Esophagus (tissue), 2 donors: ENCODE data around the gene LTF. TPM values are rescaled to one million over a fixed set of nuclear protein-coding genes. Genes with fewer than 3 reads are reported as not detected.

Source experiments
- H3K27ac ChIP-seq, 2 donors: one replicate each; pipeline ENCODE4 v1.5.1; 2013; ENCODE audit warnings: low read depth in 2 of 2, mild to moderate bottlenecking in 2 of 2, inconsistent platforms in 1 of 2, low read length in 1 of 2, moderate library complexity in 1 of 2
- H3K27me3 ChIP-seq, 2 donors: one replicate each; pipeline ENCODE4 v1.6.1; 2013; ENCODE audit warnings: low read length in 2 of 2, control low read depth in 1 of 2, mild to moderate bottlenecking in 1 of 2; ENCODE audit not compliant: insufficient read depth in 2 of 2, control insufficient read depth in 1 of 2
- H3K36me3 ChIP-seq, 2 donors: one replicate each; pipeline ENCODE4 v1.6.1; 2013; ENCODE audit warnings: low read length in 1 of 2; ENCODE audit not compliant: control insufficient read depth in 2 of 2, insufficient read depth in 2 of 2
- H3K4me1 ChIP-seq, 2 donors: one replicate each; pipeline ENCODE4 v1.6.1; 2013; ENCODE audit warnings: low read length in 1 of 2; ENCODE audit not compliant: control insufficient read depth in 2 of 2, insufficient read depth in 2 of 2
- H3K4me3 ChIP-seq, 2 donors: one replicate each; pipeline ENCODE4 v1.5.1; 2013; ENCODE audit warnings: low read length in 2 of 2, mild to moderate bottlenecking in 2 of 2, low read depth in 1 of 2, moderate library complexity in 1 of 2
- H3K9me3 ChIP-seq, 2 donors: one replicate each; pipeline ENCODE4 v1.6.1; 2013; ENCODE audit warnings: mild to moderate bottlenecking in 2 of 2, low read depth in 1 of 2, low read length in 1 of 2, moderate library complexity in 1 of 2; ENCODE audit not compliant: control insufficient read depth in 2 of 2, insufficient read depth in 1 of 2
- WGBS, 2 donors: extraction: QIAGEN DNeasy Blood & Tissue Kit; methylation state at CpG; one replicate each; pipeline ENCODE4 v1.1.7; 2013; 5-methylcytosine and 5-hydroxymethylcytosine counted together
- polyA plus RNA-seq, 2 donors: library from polyadenylated mRNA; stranded (reverse); fragments of 200-250 nt; gene quantifications; one replicate each; pipeline ENCODE4 v1.2.3, GENCODE V29; 2013
- donor health status: healthy with polysubstance abuse.
- donor health status: Bipolar disorder and iron deficiency.

The LTF gene
- polyA plus RNA-seq, 2 donors, result 0.98 to 2.3 TPM

DNA sequence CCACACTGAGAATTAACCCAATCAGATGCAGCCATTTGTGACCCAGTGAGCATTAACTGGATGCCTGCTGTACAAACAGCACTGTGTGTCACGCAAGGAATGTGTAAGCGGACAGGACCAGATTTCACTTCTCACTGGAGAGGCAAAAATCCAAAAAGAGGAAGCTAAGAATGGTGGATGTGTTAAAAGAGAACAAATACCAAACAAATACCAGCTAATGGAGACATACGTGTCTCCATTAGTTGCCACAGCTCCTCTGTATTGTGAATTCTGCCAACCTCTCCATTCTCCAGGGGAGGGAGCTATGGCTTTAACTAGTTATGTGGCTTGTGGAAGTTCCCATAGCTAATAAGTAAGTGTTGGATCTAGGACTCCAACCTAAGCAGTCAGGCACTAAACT lies 2.6 kb downstream of the LTF start:
- Histone ChIP-seq H3K9me3 (no peaks in the 10 kb centered on the region), H3K27ac (no peak overlapping the region), H3K4me1 (peaks cover 0 to 6% of the 10 kb centered on the region in 2 donors), H3K36me3 (no peaks in the 10 kb centered on the region), H3K4me3 (no peak overlapping the region), H3K27me3 (peaks cover 0 to 4% of the 10 kb centered on the region in 2 donors)
- WGBS, 2 donors, result 66 to 74% methylated on average over 3 of the region's 3 CpGs

DNA sequence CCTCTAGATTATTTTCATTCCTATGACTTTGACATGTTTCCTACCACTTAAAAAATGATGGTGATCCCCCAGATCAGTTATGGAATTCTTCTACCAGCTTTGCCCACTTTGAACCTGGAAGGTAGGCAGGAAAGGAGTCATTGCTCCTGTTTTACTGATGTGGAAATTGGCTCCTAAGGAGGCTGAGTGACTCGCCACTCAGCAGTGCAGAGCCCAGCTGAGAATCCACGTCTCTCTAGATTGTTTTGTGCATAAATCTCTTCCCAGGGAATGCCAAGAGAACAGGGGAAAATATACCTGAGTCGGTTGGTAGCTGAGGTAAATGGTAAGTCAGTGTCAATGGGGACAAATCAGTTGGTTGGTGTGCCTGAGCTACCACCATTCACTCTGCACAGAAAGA lies 4.7 kb downstream of the LTF start:
- H3K4me3 ChIP-seq, result no peak overlapping the region

GRCh38 chr3:46456118-46456517 lies 8.6 kb downstream of the LTF start:
- Histone ChIP-seq H3K4me3 (no peak overlapping the region), H3K27me3 (no peaks in the 10 kb centered on the region), H3K9me3 (no peaks in the 10 kb centered on the region), H3K36me3 (no peaks in the 10 kb centered on the region), H3K4me1 (no peaks in the 10 kb centered on the region), H3K27ac (no peak overlapping the region)
- WGBS, 2 donors, result 92 to 94% methylated on average over 14 of the region's 14 CpGs

More for the DNA sequence above, 4.7 kb downstream of the LTF start:
- Histone ChIP-seq H3K36me3 (no peaks in the 10 kb centered on the region), H3K4me1 (peaks cover 0 to 5% of the 10 kb centered on the region in 2 donors), H3K27ac (no peak overlapping the region), H3K27me3 (peaks cover 0 to 4% of the 10 kb centered on the region in 2 donors), H3K9me3 (no peaks in the 10 kb centered on the region)
- 71 to 72% methylated on average over 3 of the region's 3 CpGs for WGBS, 2 donors

- no peaks in the 10 kb centered on the region for H3K36me3 ChIP-seq
- H3K4me1 ChIP-seq, result no peaks in the 10 kb centered on the region
- 85 to 86% methylated on average over 21 of the region's 21 CpGs for WGBS, 2 donors
- no peaks in the 10 kb centered on the region for H3K27me3 ChIP-seq
- H3K4me3 ChIP-seq, result no peak overlapping the region
- no peaks in the 10 kb centered on the region for H3K9me3 ChIP-seq
- H3K27ac ChIP-seq, result no peak overlapping the region
Observed at GRCh38 chr3:46455231-46456115, 9.2 kb downstream of the LTF start.

DNA sequence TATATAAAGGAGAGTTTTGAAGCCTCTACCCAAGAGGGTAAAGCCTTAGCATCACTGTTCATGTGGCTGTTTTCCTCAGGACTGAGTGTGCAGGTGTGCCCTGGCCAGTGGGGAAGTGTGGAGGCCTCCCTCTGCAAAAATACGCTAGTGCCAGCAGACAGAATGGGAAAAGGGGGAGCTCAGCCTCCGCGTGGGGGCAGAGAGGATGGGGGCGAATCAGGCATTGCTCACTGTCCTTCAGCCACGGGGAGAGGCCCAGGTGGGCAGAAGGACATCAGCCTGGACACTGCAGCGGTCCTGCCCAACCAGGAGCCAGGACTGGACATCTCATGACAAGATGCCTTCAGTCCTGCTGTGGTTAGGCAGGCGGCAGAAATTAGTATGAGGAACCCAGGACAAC lies 10.1 kb downstream of the LTF start:
- 84 to 87% methylated on average over 7 of the region's 7 CpGs for WGBS, 2 donors
- Histone ChIP-seq H3K9me3 (no peaks in the 10 kb centered on the region), H3K36me3 (no peaks in the 10 kb centered on the region), H3K27ac (no peak overlapping the region), H3K27me3 (no peaks in the 10 kb centered on the region), H3K4me1 (no peaks in the 10 kb centered on the region), H3K4me3 (no peak overlapping the region)

DNA sequence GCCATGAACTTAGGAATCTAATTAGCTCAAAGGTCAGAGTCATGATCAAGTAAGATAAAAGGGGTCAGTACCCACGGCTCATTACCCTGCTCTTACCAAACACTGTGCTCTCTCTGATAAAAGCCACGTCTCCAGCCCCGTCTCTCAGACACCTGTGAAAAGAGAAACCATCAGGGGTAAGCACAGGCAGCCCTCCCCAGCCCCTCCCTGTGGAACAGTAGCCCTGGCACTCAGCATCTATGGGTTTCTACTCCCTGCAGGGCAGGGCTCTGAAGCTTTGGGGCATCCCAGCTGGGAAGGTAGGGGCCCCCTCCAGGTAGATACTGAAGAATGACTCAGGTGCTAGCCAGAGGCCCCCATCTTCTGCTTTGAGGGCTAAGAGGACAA lies 10.5 kb downstream of the LTF start:
- Histone ChIP-seq H3K27ac (no peak overlapping the region), H3K36me3 (no peaks in the 10 kb centered on the region), H3K4me3 (no peak overlapping the region), H3K9me3 (no peaks in the 10 kb centered on the region), H3K27me3 (no peaks in the 10 kb centered on the region), H3K4me1 (no peaks in the 10 kb centered on the region)
- 60 to 75% methylated on average over 3 of the region's 3 CpGs for WGBS, 2 donors

GRCh38 chr3:46453526-46454208 lies 11.0 kb downstream of the LTF start:
- no peaks in the 10 kb centered on the region for H3K36me3 ChIP-seq

DNA sequence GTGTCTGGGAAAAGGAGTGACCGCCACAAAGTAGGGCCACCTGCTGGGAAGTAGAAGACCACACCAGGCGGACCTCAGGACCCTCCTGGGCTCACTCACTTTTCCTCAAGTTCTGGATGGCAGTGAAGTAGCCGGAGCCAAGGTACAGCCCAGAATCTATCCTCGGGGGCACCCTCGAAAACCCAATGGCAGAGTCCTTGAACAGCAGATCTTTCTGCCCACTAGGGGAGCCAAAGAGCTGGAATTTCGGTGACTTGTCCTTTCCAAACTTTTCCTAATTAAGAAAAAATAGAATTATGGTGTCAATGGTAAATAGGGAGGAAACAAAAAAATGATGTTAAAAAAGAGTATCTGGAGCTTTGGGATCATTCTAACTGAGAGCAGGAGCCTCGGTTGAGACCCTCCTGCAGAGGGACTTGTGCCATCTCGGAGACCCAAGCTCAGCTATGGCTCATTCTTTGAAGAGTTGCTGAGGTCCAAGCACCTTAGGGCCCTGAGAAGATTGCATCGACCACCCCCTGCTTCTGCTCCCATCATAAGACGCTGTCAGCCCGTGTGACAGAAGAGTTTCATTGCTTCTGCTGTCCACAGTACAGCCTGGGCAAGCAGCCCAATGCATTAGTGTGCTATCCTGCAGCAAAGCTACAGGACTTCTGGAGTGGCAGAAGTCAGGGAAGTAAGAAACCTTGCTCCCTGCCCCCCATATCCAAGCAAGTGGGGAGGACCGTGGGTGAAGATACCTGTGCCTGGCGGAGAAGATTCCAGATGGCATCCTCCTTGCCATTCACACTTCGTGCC lies 14.8 kb downstream of the LTF start:
- Histone ChIP-seq H3K4me3 (no peak overlapping the region), H3K9me3 (no peaks in the 10 kb centered on the region), H3K27ac (no peak overlapping the region), H3K4me1 (no peaks in the 10 kb centered on the region), H3K36me3 (no peaks in the 10 kb centered on the region), H3K27me3 (no peaks in the 10 kb centered on the region)
- 69 to 71% methylated on average over 14 of the region's 14 CpGs for WGBS, 2 donors

More at GRCh38 chr3:46453526-46454208, 11.0 kb downstream of the LTF start:
- WGBS, 2 donors, result 71 to 74% methylated on average over 7 of the region's 7 CpGs
- H3K27ac ChIP-seq, result no peak overlapping the region
- H3K4me3 ChIP-seq, result no peak overlapping the region
- no peaks in the 10 kb centered on the region for H3K27me3 ChIP-seq
- H3K4me1 ChIP-seq, result no peaks in the 10 kb centered on the region
- no peaks in the 10 kb centered on the region for H3K9me3 ChIP-seq

- Histone ChIP-seq H3K27me3 (no peaks in the 10 kb centered on the region), H3K9me3 (no peaks in the 10 kb centered on the region), H3K36me3 (no peaks in the 10 kb centered on the region), H3K4me3 (no peak overlapping the region), H3K4me1 (no peaks in the 10 kb centered on the region), H3K27ac (no peak overlapping the region)
- WGBS, 2 donors, result 93 to 94% methylated on average over 17 of the region's 17 CpGs
Observed at GRCh38 chr3:46448721-46449120, 16.0 kb downstream of the LTF start.
